ENCODE data around the gene CAPN13. TPM values are rescaled to one million over a fixed set of nuclear protein-coding genes. Genes with fewer than 3 reads are reported as not detected.

The CAPN13 gene
- total RNA-seq, 1 experiment from 2014 or later = not detected

DNA sequence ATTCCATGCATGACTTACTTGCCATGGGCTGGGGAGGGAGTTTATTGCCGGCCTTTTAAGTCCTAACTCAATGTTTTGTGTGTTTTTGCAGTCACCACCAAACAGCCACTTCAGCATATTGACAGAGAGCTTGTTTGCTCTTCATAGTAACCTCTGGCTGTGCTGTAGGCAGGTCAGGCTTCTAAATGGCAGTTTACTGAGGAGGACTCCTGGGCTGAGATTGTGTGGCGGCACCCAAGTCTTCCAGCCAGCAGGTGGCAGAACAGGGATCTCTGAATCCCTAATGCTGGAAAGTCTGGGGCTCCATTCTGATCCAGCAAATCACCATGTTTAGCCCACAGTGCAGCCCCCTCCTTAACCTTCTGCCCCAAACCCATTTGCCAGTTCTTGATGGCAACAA lies 121.2 kb downstream of the CAPN13 start:
- Histone ChIP-seq H3K36me3 (ENCODE audit: control insufficient read depth, insufficient read depth, low read length) (no peaks in the 10 kb centered on the region), H3K4me3 (ENCODE audit: low read depth in 2 of 2, low read length in 2 of 2) (no peak overlapping the region), H3K9me3 (ENCODE audit: control insufficient read depth, insufficient read depth, low read depth, low read length) (no peaks in the 10 kb centered on the region), H3K27ac (ENCODE audit: low read length) (no peak overlapping the region), H3K27me3 (ENCODE audit: control insufficient read depth, insufficient read depth, low read length) (no peaks in the 10 kb centered on the region), H3K4me1 (ENCODE audit: control insufficient read depth, insufficient read depth, low read length) (no peaks in the 10 kb centered on the region)
- peak; percentile 66 for TF ChIP-seq CTCF (IDR thresholded peaks at IDR 0.05)
- TF ChIP-seq POLR2AphosphoS5 (IDR thresholded peaks at IDR 0.05; ENCODE audit: low read depth, low read length) = no peak
- TF ChIP-seq TCF7L2 (IDR thresholded peaks at IDR 0.05; ENCODE audit: low read depth, low read length) = no peak
- TF ChIP-seq SIN3A (IDR thresholded peaks at IDR 0.05; ENCODE audit: borderline replicate concordance, insufficient read depth, low read depth, low read length) = no peak
- TF ChIP-seq, protein P1, sequence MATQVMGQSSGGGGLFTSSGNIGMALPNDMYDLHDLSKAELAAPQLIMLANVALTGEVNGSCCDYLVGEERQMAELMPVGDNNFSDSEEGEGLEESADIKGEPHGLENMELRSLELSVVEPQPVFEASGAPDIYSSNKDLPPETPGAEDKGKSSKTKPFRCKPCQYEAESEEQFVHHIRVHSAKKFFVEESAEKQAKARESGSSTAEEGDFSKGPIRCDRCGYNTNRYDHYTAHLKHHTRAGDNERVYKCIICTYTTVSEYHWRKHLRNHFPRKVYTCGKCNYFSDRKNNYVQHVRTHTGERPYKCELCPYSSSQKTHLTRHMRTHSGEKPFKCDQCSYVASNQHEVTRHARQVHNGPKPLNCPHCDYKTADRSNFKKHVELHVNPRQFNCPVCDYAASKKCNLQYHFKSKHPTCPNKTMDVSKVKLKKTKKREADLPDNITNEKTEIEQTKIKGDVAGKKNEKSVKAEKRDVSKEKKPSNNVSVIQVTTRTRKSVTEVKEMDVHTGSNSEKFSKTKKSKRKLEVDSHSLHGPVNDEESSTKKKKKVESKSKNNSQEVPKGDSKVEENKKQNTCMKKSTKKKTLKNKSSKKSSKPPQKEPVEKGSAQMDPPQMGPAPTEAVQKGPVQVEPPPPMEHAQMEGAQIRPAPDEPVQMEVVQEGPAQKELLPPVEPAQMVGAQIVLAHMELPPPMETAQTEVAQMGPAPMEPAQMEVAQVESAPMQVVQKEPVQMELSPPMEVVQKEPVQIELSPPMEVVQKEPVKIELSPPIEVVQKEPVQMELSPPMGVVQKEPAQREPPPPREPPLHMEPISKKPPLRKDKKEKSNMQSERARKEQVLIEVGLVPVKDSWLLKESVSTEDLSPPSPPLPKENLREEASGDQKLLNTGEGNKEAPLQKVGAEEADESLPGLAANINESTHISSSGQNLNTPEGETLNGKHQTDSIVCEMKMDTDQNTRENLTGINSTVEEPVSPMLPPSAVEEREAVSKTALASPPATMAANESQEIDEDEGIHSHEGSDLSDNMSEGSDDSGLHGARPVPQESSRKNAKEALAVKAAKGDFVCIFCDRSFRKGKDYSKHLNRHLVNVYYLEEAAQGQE (IDR thresholded peaks at IDR 0.05; ENCODE audit: insufficient read depth in 1 of 2, low read depth in 2 of 2, low read length in 1 of 2) = no peak
- POLR2A ChIA-PET = no interaction called here
- CTCF ChIA-PET = no interaction called here
- DNase-seq (ENCODE audit: low read depth, low spot score) (no peak), ATAC-seq (peak; percentile 77)
- BruUV-seq (replicated peaks) = no TSS peak
- in situ Hi-C loops (cut with HindIII; ENCODE audit: low pct_unique_long_range_greater_than_20kb, low sequenced_read_pairs) (no loop called here), intact Hi-C loops (cut with micrococcal nuclease; ENCODE audit: unreplicated experiment) (no loop called here)

- in situ Hi-C loops (cut with HindIII; ENCODE audit: low pct_unique_long_range_greater_than_20kb, low sequenced_read_pairs) = no loop called here
- CTCF ChIA-PET = no interaction called here
These were observed 122.2 kb downstream of the CAPN13 start for GRCh38 chr2:30684996-30685395.

More at GRCh38 chr2:30684996-30685395, 122.2 kb downstream of the CAPN13 start:
- Histone ChIP-seq H3K27me3 (ENCODE audit: control insufficient read depth, insufficient read depth, low read length) (no peaks in the 10 kb centered on the region), H3K27ac (ENCODE audit: low read length) (no peak overlapping the region), H3K36me3 (ENCODE audit: control insufficient read depth, insufficient read depth, low read length) (no peaks in the 10 kb centered on the region), H3K4me1 (ENCODE audit: control insufficient read depth, insufficient read depth, low read length) (no peaks in the 10 kb centered on the region), H3K9me3 (ENCODE audit: control insufficient read depth, insufficient read depth, low read depth, low read length) (no peaks in the 10 kb centered on the region), H3K4me3 (ENCODE audit: low read depth in 2 of 2, low read length in 2 of 2) (no peak overlapping the region)
- DNase-seq (ENCODE audit: low read depth, low spot score) (no peak), ATAC-seq (no peak)
- POLR2A ChIA-PET = no interaction called here
- intact Hi-C loops (cut with micrococcal nuclease; ENCODE audit: unreplicated experiment) = no loop called here
- no TSS peak for BruUV-seq (replicated peaks)
- TF ChIP-seq TCF7L2 (IDR thresholded peaks at IDR 0.05; ENCODE audit: low read depth, low read length) (no peak), CTCF (IDR thresholded peaks at IDR 0.05) (no peak), POLR2AphosphoS5 (IDR thresholded peaks at IDR 0.05; ENCODE audit: low read depth, low read length) (no peak), SIN3A (IDR thresholded peaks at IDR 0.05; ENCODE audit: borderline replicate concordance, insufficient read depth, low read depth, low read length) (no peak)
- TF ChIP-seq, protein P1 (IDR thresholded peaks at IDR 0.05; ENCODE audit: insufficient read depth in 1 of 2, low read depth in 2 of 2, low read length in 1 of 2) = no peak
